ENCODE results near the gene DGKH. TPM values are rescaled to one million over a fixed set of nuclear protein-coding genes. Genes with fewer than 3 reads are reported as not detected.

DGKH gene
- total RNA-seq, 4 donors from 2014 or later: 15.0 to 20.8 (median 17.1) TPM

DNA sequence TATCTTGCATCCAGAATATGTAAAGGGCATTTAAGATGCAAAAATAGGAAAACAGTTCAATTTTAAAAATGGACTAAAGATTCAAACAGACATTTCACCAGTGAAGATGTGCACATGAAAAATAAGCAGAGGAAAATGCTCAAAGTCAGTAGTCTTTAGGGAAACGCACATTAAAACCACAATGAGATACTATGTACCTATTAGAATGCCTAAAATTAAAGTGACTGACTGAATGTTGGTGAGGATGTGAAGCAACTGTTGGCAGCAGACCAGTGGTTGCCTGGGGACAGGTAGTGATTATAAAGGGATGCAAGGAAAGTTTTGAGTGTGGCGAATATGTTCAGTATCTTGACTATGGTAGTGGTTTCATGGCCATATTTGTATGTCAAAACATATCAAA is 75.2 kb downstream of the DGKH start:
- Histone ChIP-seq H3K4me1 (peaks cover 0 to 13% (median 7%) of the 10 kb centered on the region in 4 donors), H3K27ac (replicated peaks in 1 of 4) (no peak overlapping the region), H3K4me3 (no peak overlapping the region), H3K36me3 (peaks cover 0 to 17% (median 9%) of the 10 kb centered on the region in 4 donors), H3K9me3 (no peaks in the 10 kb centered on the region), H3K27me3 (no peaks in the 10 kb centered on the region)
- no peak for DNase-seq (ENCODE audit: extremely low spot score)
- intact Hi-C loops (cut with DNase I): no loop called here
- 91% methylated on average over 2 of the region's 2 CpGs for WGBS
- TF ChIP-seq EP300 (IDR thresholded peaks at IDR 0.05) (no peak), POLR2A (IDR thresholded peaks at IDR 0.05; ENCODE audit: low read depth) (no peak), POLR2AphosphoS5 (IDR thresholded peaks at IDR 0.05) (no peak)
- TF ChIP-seq, protein P1, sequence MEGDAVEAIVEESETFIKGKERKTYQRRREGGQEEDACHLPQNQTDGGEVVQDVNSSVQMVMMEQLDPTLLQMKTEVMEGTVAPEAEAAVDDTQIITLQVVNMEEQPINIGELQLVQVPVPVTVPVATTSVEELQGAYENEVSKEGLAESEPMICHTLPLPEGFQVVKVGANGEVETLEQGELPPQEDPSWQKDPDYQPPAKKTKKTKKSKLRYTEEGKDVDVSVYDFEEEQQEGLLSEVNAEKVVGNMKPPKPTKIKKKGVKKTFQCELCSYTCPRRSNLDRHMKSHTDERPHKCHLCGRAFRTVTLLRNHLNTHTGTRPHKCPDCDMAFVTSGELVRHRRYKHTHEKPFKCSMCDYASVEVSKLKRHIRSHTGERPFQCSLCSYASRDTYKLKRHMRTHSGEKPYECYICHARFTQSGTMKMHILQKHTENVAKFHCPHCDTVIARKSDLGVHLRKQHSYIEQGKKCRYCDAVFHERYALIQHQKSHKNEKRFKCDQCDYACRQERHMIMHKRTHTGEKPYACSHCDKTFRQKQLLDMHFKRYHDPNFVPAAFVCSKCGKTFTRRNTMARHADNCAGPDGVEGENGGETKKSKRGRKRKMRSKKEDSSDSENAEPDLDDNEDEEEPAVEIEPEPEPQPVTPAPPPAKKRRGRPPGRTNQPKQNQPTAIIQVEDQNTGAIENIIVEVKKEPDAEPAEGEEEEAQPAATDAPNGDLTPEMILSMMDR (IDR thresholded peaks at IDR 0.05): no peak

DNA sequence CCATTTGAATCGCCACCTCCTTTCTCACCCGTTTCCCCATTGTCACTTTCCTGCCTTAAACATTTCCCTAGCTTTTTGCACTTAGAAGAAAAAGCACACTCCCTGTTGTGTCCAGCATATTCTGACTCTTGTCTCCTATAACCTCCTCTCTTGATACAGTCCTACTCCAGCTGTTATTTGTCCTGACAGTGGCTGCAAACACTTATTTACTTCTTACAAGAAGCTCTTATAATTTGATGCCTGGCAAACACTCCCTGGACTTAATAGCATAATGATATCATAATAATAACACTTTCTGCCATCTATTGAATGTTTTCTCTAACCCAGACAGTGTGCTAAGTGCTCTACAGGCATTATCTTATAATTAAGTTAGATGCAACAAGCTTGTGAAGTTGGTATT is 76.6 kb downstream of the DGKH start:
- peaks cover 0 to 13% (median 7%) of the 10 kb centered on the region in 4 donors for H3K4me1 ChIP-seq
- H3K9me3 ChIP-seq: no peaks in the 10 kb centered on the region
- no peak overlapping the region for H3K4me3 ChIP-seq
- H3K36me3 ChIP-seq: peaks cover 5 to 32% (median 23%) of the 10 kb centered on the region in 4 donors
- no peaks in the 10 kb centered on the region for H3K27me3 ChIP-seq
- no peak overlapping the region for H3K27ac ChIP-seq (replicated peaks in 1 of 4)
- intact Hi-C loops (cut with DNase I): no loop called here
- no peak for DNase-seq (ENCODE audit: extremely low spot score)
- TF ChIP-seq POLR2AphosphoS5 (IDR thresholded peaks at IDR 0.05): no peak
- no peak for TF ChIP-seq EP300 (IDR thresholded peaks at IDR 0.05)
- no peak for TF ChIP-seq POLR2A (IDR thresholded peaks at IDR 0.05; ENCODE audit: low read depth)
- 83% methylated on average over 2 of the region's 2 CpGs for WGBS

DNA sequence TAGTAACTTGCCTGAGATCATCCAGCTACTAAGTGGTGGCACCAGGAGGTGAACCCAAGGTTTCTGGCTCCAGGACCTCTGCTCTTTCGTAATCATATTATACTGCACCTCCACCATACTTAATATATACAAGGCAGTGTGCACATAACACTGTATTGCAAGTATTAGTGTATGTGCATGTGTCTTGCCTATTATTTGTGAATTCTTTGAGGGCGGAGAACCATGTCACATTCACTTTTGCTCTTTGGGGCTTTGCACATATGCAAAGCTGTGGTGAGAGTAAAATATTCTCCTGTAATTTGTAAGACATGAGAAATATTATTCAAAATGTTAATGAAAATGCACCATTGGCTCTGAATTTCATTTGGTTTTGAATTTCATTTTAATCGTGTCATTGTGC is 78.6 kb downstream of the DGKH start:
- TF ChIP-seq EP300 (IDR thresholded peaks at IDR 0.05): no peak
- TF ChIP-seq POLR2AphosphoS5 (IDR thresholded peaks at IDR 0.05): no peak
- TF ChIP-seq, protein P1 (IDR thresholded peaks at IDR 0.05): no peak
- TF ChIP-seq POLR2A (IDR thresholded peaks at IDR 0.05; ENCODE audit: low read depth): no peak
- peaks cover 0 to 13% (median 7%) of the 10 kb centered on the region in 4 donors for H3K4me1 ChIP-seq
- DNase-seq (ENCODE audit: extremely low spot score): no peak
- H3K4me3 ChIP-seq: no peak overlapping the region
- peaks cover 10 to 38% (median 29%) of the 10 kb centered on the region in 4 donors for H3K36me3 ChIP-seq
- H3K27me3 ChIP-seq: no peaks in the 10 kb centered on the region
- no peaks in the 10 kb centered on the region for H3K9me3 ChIP-seq
- intact Hi-C loops (cut with DNase I): no loop called here
- H3K27ac ChIP-seq (replicated peaks in 1 of 4): no peak overlapping the region
- 81% methylated on average over 3 of the region's 3 CpGs for WGBS

DNA sequence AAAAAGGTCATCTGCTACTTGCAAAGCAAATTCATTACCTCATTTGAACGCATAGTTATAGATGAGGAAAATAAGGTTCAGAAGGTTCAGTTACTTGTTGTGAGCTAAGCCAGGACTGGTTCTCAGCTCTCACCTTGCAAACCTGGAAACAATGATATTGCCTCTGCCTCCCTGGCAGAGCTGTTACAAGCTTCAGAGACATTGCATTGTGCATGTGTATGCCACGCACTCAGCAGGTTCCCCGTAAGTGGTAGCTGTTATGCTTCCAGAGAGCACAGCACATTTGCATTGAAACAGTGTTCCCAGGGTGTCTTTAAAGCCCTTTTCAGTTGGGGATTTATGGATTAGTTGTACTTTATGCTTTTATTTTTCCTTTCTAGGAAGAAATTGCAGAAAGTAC is 80.6 kb downstream of the DGKH start:
- no peak for DNase-seq (ENCODE audit: extremely low spot score)
- H3K27ac ChIP-seq (replicated peaks in 1 of 4): no peak overlapping the region
- no peak overlapping the region for H3K4me3 ChIP-seq
- intact Hi-C loops (cut with DNase I): no loop called here
- H3K9me3 ChIP-seq: no peaks in the 10 kb centered on the region
- no peak for TF ChIP-seq POLR2AphosphoS5 (IDR thresholded peaks at IDR 0.05)
- TF ChIP-seq POLR2A (IDR thresholded peaks at IDR 0.05; ENCODE audit: low read depth): no peak
- TF ChIP-seq, protein P1 (IDR thresholded peaks at IDR 0.05): no peak
- H3K36me3 ChIP-seq: peaks cover 10 to 38% (median 29%) of the 10 kb centered on the region in 4 donors
- 77% methylated on average over 3 of the region's 3 CpGs for WGBS
- no peaks in the 10 kb centered on the region for H3K27me3 ChIP-seq
- H3K4me1 ChIP-seq: peaks cover 0 to 13% (median 7%) of the 10 kb centered on the region in 4 donors

DNA sequence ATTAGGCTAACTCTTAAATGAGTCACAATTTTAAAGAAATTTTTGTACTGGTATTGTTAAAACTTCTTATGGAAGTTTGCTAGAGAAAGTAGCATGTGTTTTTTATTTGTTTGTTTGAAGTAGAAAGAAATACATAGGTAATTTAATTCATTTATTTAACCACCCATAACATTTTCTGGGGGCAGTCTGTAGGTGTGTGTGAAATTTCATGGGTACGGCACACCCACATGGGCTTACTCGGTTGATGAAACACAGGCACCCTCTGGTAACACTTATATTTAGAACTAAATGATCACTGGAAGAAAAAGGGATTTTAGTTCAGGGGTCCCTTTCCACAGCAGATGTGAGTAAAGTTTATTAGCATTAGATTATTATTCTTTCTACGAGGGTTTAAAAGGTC is 88.1 kb downstream of the DGKH start:
- no peaks in the 10 kb centered on the region for H3K36me3 ChIP-seq
- no peaks in the 10 kb centered on the region for H3K27me3 ChIP-seq
- no peak overlapping the region for H3K27ac ChIP-seq (replicated peaks in 1 of 4)
- TF ChIP-seq, protein P1 (IDR thresholded peaks at IDR 0.05): no peak
- TF ChIP-seq EP300 (IDR thresholded peaks at IDR 0.05) (no peak), POLR2A (IDR thresholded peaks at IDR 0.05; ENCODE audit: low read depth) (no peak), POLR2AphosphoS5 (IDR thresholded peaks at IDR 0.05) (no peak)
- no peaks in the 10 kb centered on the region for H3K9me3 ChIP-seq
- DNase-seq (ENCODE audit: extremely low spot score): no peak
- no peak overlapping the region for H3K4me3 ChIP-seq
- 91% methylated on average over 3 of the region's 3 CpGs for WGBS
- no peaks in the 10 kb centered on the region for H3K4me1 ChIP-seq
- intact Hi-C loops (cut with DNase I): no loop called here

Data from esophagus muscularis mucosa (tissue), 4 donors.